HepG2 (cell line): ENCODE results near the gene KIAA1328. TPM values are rescaled to one million over a fixed set of nuclear protein-coding genes. Genes with fewer than 3 reads are reported as not detected.
A peak's percentile ranks its signal among the peaks of the same experiment; 100 is the strongest.

Experiments
- KLF11 ChIP-seq: IDR thresholded peaks from 2 replicates; pipeline ENCODE4 v1.6.1; 2016; ENCODE audit warnings: missing compliant biosample characterization
- SRSF9 ChIP-seq: fragments of 200-400 bp; formaldehyde crosslinking; IDR thresholded peaks from 2 replicates; pipeline ENCODE4 v1.6.1; 2018; ENCODE audit warnings: borderline replicate concordance, mild to moderate bottlenecking, low read depth, low read length; ENCODE audit not compliant: insufficient read depth, poor library complexity, severe bottlenecking
- TGIF2 ChIP-seq: IDR thresholded peaks from 2 replicates; pipeline ENCODE4 v1.6.1; 2016; ENCODE audit warnings: control low read depth, missing compliant biosample characterization
- ZFAT ChIP-seq: sonication (generic); formaldehyde crosslinking; conservative IDR thresholded peaks from 2 replicates; pipeline ENCODE4 v1.8.1; 2023; ENCODE audit warnings: missing genetic modification reagents, inconsistent platforms
- ZNF496 ChIP-seq: sonication (generic); formaldehyde crosslinking; IDR thresholded peaks from 2 replicates; pipeline ENCODE4 v1.8.1; 2023; ENCODE audit warnings: mild to moderate bottlenecking, moderate library complexity, missing genetic modification reagents; ENCODE audit not compliant: insufficient replicate concordance
- ZNF543 ChIP-seq: sonication (generic); formaldehyde crosslinking; IDR thresholded peaks from 2 replicates; pipeline ENCODE4 v1.4.0; 2020; ENCODE audit warnings: mild to moderate bottlenecking, missing genetic modification reagents
- polyA plus RNA-seq, 8 experiments: library from polyadenylated mRNA; depleted of rRNA in 3 of 8; stranded (reverse) in 7 of 8; unstranded in 1 of 8; fragments of >200 nt; fragmentation: Illumina TruSeq in 4 of 8; extraction: Trizol in 4 of 8; gene quantifications; 2 replicates each; pipeline versions ENCODE4 v1.2.1 to v1.2.3, GENCODE V29; 2011 to 2016; ENCODE audit warnings: low read depth in 4 of 8, missing spikeins in 1 of 8, mixed read lengths in 1 of 8; ENCODE audit not compliant: insufficient read depth in 1 of 8
- total RNA-seq, 5 experiments: library from RNA; depleted of rRNA; stranded (reverse); fragments of >200 nt; fragmentation: Illumina TruSeq; extraction: Trizol; gene quantifications; 2 replicates each; pipeline ENCODE4 v1.2.3, GENCODE V29; 2016; ENCODE audit warnings: low read depth in 1 of 5
- TF ChIP-seq, protein P1 (sequence below): sonication (generic); formaldehyde crosslinking; IDR thresholded peaks from 2 replicates; pipeline ENCODE4 v1.4.0; 2020; ENCODE audit warnings: mild to moderate bottlenecking, low read depth, missing genetic modification reagents
- TF ChIP-seq, protein P2 (sequence below): sonication (generic); formaldehyde crosslinking; IDR thresholded peaks from 2 replicates; pipeline ENCODE4 v1.5.0; 2020; ENCODE audit warnings: mild to moderate bottlenecking, missing genetic modification reagents
- TF ChIP-seq, protein P3 (sequence below): sonication (generic); formaldehyde crosslinking; conservative IDR thresholded peaks from 2 replicates; pipeline ENCODE4 v1.4.0; 2020; ENCODE audit warnings: mild to moderate bottlenecking, missing genetic modification reagents, moderate library complexity
- TF ChIP-seq, protein P4 (sequence below): sonication (generic); formaldehyde crosslinking; IDR thresholded peaks from 2 replicates; pipeline ENCODE4; 2020; ENCODE audit warnings: missing genetic modification reagents, mild to moderate bottlenecking, borderline replicate concordance

Gene KIAA1328
- total and polyA plus RNA-seq, 2 of the 13 experiments (the other 11 are each of a cell fraction or from before 2014, with no cell fraction given): 4.1 to 6.0 TPM

DNA sequence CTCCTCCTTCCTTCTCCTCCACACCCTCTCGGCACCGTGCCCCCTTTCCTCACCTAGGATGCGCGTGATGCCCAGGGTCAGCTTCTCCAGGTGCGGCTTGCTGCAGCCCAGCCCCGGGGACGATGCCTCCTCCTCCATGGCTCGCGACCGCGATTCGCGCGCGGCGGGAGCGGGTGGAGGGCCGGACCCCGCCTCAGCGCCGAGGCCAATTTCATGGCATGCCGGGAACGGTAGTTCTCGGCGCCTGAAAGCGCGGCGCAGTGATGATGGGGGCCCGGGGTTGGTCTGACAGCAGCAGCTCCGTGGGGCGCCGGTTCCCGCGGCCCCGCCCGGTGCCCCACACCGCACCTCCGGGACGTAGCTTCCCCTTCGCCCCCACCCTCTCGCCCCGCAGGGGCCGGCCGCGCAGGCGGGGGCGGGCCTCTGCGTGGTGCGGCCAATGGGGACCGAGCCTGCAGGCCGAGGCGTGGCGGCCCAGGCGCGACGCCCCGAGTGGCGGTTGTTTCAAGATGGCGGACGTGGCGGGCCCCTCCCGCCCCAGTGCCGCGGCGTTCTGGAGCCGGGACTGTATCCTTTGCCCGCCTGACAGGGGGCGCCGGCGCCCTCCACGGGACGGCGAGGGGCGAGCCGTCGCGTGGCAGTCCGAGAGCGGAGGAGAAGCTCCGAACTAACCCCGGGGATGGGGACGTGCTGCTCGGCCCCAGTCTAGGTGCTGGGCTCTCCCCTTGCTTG lies at the start of gene KIAA1328, which contains the start of gene TPGS2 (continued):
- TF ChIP-seq, protein P1, sequence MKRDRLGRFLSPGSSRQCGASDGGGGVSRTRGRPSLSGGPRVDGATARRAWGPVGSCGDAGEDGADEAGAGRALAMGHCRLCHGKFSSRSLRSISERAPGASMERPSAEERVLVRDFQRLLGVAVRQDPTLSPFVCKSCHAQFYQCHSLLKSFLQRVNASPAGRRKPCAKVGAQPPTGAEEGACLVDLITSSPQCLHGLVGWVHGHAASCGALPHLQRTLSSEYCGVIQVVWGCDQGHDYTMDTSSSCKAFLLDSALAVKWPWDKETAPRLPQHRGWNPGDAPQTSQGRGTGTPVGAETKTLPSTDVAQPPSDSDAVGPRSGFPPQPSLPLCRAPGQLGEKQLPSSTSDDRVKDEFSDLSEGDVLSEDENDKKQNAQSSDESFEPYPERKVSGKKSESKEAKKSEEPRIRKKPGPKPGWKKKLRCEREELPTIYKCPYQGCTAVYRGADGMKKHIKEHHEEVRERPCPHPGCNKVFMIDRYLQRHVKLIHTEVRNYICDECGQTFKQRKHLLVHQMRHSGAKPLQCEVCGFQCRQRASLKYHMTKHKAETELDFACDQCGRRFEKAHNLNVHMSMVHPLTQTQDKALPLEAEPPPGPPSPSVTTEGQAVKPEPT (CRISPR knock-in tag): 0 out of 2 replicates have a peak, but pooled peaks have one; percentile 21
- 0 out of 2 replicates have a peak, but pooled peaks have one; percentile 8 for TF ChIP-seq KLF11 (CRISPR knock-in tag)
- TF ChIP-seq, protein P2, sequence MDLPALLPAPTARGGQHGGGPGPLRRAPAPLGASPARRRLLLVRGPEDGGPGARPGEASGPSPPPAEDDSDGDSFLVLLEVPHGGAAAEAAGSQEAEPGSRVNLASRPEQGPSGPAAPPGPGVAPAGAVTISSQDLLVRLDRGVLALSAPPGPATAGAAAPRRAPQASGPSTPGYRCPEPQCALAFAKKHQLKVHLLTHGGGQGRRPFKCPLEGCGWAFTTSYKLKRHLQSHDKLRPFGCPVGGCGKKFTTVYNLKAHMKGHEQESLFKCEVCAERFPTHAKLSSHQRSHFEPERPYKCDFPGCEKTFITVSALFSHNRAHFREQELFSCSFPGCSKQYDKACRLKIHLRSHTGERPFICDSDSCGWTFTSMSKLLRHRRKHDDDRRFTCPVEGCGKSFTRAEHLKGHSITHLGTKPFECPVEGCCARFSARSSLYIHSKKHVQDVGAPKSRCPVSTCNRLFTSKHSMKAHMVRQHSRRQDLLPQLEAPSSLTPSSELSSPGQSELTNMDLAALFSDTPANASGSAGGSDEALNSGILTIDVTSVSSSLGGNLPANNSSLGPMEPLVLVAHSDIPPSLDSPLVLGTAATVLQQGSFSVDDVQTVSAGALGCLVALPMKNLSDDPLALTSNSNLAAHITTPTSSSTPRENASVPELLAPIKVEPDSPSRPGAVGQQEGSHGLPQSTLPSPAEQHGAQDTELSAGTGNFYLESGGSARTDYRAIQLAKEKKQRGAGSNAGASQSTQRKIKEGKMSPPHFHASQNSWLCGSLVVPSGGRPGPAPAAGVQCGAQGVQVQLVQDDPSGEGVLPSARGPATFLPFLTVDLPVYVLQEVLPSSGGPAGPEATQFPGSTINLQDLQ: 0 out of 2 replicates have a peak, but pooled peaks have one; percentile 41
- TF ChIP-seq ZNF496 (CRISPR knock-in tag): no peak
- peak; percentile 64; the same call in 1 of the 2 replicates for TF ChIP-seq ZNF543 (CRISPR knock-in tag)
- no peak for TF ChIP-seq ZFAT (CRISPR knock-in tag)
- TF ChIP-seq TGIF2 (CRISPR knock-in tag): peak; percentile 69; the same call in 1 of the 2 replicates
- TF ChIP-seq, protein P3, sequence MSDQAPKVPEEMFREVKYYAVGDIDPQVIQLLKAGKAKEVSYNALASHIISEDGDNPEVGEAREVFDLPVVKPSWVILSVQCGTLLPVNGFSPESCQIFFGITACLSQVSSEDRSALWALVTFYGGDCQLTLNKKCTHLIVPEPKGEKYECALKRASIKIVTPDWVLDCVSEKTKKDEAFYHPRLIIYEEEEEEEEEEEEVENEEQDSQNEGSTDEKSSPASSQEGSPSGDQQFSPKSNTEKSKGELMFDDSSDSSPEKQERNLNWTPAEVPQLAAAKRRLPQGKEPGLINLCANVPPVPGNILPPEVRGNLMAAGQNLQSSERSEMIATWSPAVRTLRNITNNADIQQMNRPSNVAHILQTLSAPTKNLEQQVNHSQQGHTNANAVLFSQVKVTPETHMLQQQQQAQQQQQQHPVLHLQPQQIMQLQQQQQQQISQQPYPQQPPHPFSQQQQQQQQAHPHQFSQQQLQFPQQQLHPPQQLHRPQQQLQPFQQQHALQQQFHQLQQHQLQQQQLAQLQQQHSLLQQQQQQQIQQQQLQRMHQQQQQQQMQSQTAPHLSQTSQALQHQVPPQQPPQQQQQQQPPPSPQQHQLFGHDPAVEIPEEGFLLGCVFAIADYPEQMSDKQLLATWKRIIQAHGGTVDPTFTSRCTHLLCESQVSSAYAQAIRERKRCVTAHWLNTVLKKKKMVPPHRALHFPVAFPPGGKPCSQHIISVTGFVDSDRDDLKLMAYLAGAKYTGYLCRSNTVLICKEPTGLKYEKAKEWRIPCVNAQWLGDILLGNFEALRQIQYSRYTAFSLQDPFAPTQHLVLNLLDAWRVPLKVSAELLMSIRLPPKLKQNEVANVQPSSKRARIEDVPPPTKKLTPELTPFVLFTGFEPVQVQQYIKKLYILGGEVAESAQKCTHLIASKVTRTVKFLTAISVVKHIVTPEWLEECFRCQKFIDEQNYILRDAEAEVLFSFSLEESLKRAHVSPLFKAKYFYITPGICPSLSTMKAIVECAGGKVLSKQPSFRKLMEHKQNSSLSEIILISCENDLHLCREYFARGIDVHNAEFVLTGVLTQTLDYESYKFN (CRISPR knock-in tag): peak; percentile 9; the same call in 1 of the 2 replicates
- TF ChIP-seq, protein P4, sequence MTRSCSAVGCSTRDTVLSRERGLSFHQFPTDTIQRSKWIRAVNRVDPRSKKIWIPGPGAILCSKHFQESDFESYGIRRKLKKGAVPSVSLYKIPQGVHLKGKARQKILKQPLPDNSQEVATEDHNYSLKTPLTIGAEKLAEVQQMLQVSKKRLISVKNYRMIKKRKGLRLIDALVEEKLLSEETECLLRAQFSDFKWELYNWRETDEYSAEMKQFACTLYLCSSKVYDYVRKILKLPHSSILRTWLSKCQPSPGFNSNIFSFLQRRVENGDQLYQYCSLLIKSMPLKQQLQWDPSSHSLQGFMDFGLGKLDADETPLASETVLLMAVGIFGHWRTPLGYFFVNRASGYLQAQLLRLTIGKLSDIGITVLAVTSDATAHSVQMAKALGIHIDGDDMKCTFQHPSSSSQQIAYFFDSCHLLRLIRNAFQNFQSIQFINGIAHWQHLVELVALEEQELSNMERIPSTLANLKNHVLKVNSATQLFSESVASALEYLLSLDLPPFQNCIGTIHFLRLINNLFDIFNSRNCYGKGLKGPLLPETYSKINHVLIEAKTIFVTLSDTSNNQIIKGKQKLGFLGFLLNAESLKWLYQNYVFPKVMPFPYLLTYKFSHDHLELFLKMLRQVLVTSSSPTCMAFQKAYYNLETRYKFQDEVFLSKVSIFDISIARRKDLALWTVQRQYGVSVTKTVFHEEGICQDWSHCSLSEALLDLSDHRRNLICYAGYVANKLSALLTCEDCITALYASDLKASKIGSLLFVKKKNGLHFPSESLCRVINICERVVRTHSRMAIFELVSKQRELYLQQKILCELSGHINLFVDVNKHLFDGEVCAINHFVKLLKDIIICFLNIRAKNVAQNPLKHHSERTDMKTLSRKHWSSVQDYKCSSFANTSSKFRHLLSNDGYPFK (CRISPR knock-in tag): peak; percentile 69; the same call in 1 of the 2 replicates
- no peak for TF ChIP-seq SRSF9
